Activated T-helper 17 cell treated with anti-CD3 and anti-CD28 coated beads, Interleukin-2, amount 50 U/mL, for 72 hours (primary cell): Measurements from ENCODE around the gene HOXB13. TPM values are rescaled to one million over a fixed set of nuclear protein-coding genes. Genes with fewer than 3 reads are reported as not detected.

Experiments
- ATAC-seq: fragments of 150-1000 bp; cut with Tn5 transposase; replicated peaks from 2 replicates; pipeline ENCODE4 v1.10.0; 2021; ENCODE audit warnings: mild to moderate bottlenecking, moderate library complexity
- H3K27ac Mint-ChIP-seq: one replicate; pipeline ENCODE4 v1.8.0; 2022; ENCODE audit warnings: mixed read lengths
- H3K27me3 Mint-ChIP-seq: one replicate; pipeline ENCODE4 v1.8.0; 2022; ENCODE audit warnings: mixed read lengths
- H3K36me3 Mint-ChIP-seq: one replicate; pipeline ENCODE4 v1.8.0; 2022; ENCODE audit warnings: low read depth, mild to moderate bottlenecking, mixed read lengths
- H3K4me1 Mint-ChIP-seq: one replicate; pipeline ENCODE4 v1.8.0; 2022; ENCODE audit warnings: mixed read lengths
- H3K4me3 Mint-ChIP-seq: one replicate; pipeline ENCODE4 v1.8.0; 2022; ENCODE audit warnings: mild to moderate bottlenecking, mixed read lengths
- H3K9me3 Mint-ChIP-seq: one replicate; pipeline ENCODE4 v1.8.0; 2022; ENCODE audit warnings: mixed read lengths
- total RNA-seq, 2 donors: library from RNA; stranded (reverse); gene quantifications; one replicate each; pipeline ENCODE4 v1.2.3, GENCODE V29; 2022

The HOXB13 gene
- total RNA-seq, 2 donors from 2014 or later = not detected

GRCh38 chr17:48738424-48738802, 9.9 kb upstream of the HOXB13 start:
- Mint-ChIP-seq H3K9me3 (no peaks in the 10 kb centered on the region), H3K36me3 (no peaks in the 10 kb centered on the region), H3K4me1 (peaks cover 4% of the 10 kb centered on the region), H3K27me3 (peaks cover 80% of the 10 kb centered on the region), H3K4me3 (no peak overlapping the region), H3K27ac (no peak overlapping the region)
- no peak for ATAC-seq

GRCh38 chr17:48737330-48738043, 8.9 kb upstream of the HOXB13 start:
- no peak for ATAC-seq
- H3K27me3 Mint-ChIP-seq = peaks cover 78% of the 10 kb centered on the region
- H3K4me1 Mint-ChIP-seq = peaks cover 7% of the 10 kb centered on the region
- H3K36me3 Mint-ChIP-seq = no peaks in the 10 kb centered on the region
- no peak overlapping the region for H3K27ac Mint-ChIP-seq
- H3K4me3 Mint-ChIP-seq = no peak overlapping the region
- H3K9me3 Mint-ChIP-seq = no peaks in the 10 kb centered on the region

- ATAC-seq = no peak
- H3K4me1 Mint-ChIP-seq = peaks cover 7% of the 10 kb centered on the region
- no peak overlapping the region for H3K4me3 Mint-ChIP-seq
- H3K27me3 Mint-ChIP-seq = peaks cover 80% of the 10 kb centered on the region
- no peaks in the 10 kb centered on the region for H3K9me3 Mint-ChIP-seq
- H3K36me3 Mint-ChIP-seq = no peaks in the 10 kb centered on the region
- no peak overlapping the region for H3K27ac Mint-ChIP-seq
Measured at GRCh38 chr17:48735062-48735351, 6.5 kb upstream of the HOXB13 start.

- no peak overlapping the region for H3K27ac Mint-ChIP-seq
- no peaks in the 10 kb centered on the region for H3K9me3 Mint-ChIP-seq
- peaks cover 7% of the 10 kb centered on the region for H3K4me1 Mint-ChIP-seq
- H3K27me3 Mint-ChIP-seq = peaks cover 84% of the 10 kb centered on the region
- no peak for ATAC-seq
- no peak overlapping the region for H3K4me3 Mint-ChIP-seq
- no peaks in the 10 kb centered on the region for H3K36me3 Mint-ChIP-seq
Measured at GRCh38 chr17:48734333-48735061, 5.9 kb upstream of the HOXB13 start.

GRCh38 chr17:48733632-48734328, 5.2 kb upstream of the HOXB13 start:
- Mint-ChIP-seq H3K27ac (peak overlapping the region; percentile 5), H3K4me1 (peaks cover 7% of the 10 kb centered on the region), H3K4me3 (peak overlapping the region; percentile 40), H3K27me3 (peaks cover 84% of the 10 kb centered on the region), H3K36me3 (no peaks in the 10 kb centered on the region), H3K9me3 (no peaks in the 10 kb centered on the region)
- ATAC-seq = no peak

GRCh38 chr17:48732688-48733629, 4.4 kb upstream of the HOXB13 start:
- Mint-ChIP-seq H3K9me3 (no peaks in the 10 kb centered on the region), H3K4me1 (peaks cover 7% of the 10 kb centered on the region), H3K4me3 (peak overlapping the region; percentile 40), H3K27ac (peak overlapping the region; percentile 5), H3K36me3 (no peaks in the 10 kb centered on the region), H3K27me3 (peaks cover 83% of the 10 kb centered on the region)
- ATAC-seq = no peak

- H3K27me3 Mint-ChIP-seq = peaks cover 84% of the 10 kb centered on the region
- H3K4me3 Mint-ChIP-seq = no peak overlapping the region
- ATAC-seq = no peak
- H3K9me3 Mint-ChIP-seq = no peaks in the 10 kb centered on the region
- no peak overlapping the region for H3K27ac Mint-ChIP-seq
- peaks cover 7% of the 10 kb centered on the region for H3K4me1 Mint-ChIP-seq
- H3K36me3 Mint-ChIP-seq = no peaks in the 10 kb centered on the region
Measured at GRCh38 chr17:48731355-48731754, 2.8 kb upstream of the HOXB13 start.

- no peak overlapping the region for H3K27ac Mint-ChIP-seq
- no peaks in the 10 kb centered on the region for H3K9me3 Mint-ChIP-seq
- H3K4me3 Mint-ChIP-seq = no peak overlapping the region
- ATAC-seq = no peak
- peaks cover 7% of the 10 kb centered on the region for H3K4me1 Mint-ChIP-seq
- peaks cover 81% of the 10 kb centered on the region for H3K27me3 Mint-ChIP-seq
- H3K36me3 Mint-ChIP-seq = no peaks in the 10 kb centered on the region
Measured at GRCh38 chr17:48730240-48730550, 1.6 kb upstream of the HOXB13 start.

GRCh38 chr17:48729335-48730239, 1.0 kb upstream of the HOXB13 start:
- Mint-ChIP-seq H3K27me3 (peaks cover 82% of the 10 kb centered on the region), H3K9me3 (no peaks in the 10 kb centered on the region), H3K4me3 (no peak overlapping the region), H3K36me3 (no peaks in the 10 kb centered on the region), H3K4me1 (peaks cover 7% of the 10 kb centered on the region), H3K27ac (no peak overlapping the region)
- no peak for ATAC-seq

GRCh38 chr17:48727415-48728175, 955 bp downstream of the HOXB13 start:
- peak overlapping the region; percentile 32 for H3K4me3 Mint-ChIP-seq
- ATAC-seq = no peak
- no peaks in the 10 kb centered on the region for H3K36me3 Mint-ChIP-seq
- no peaks in the 10 kb centered on the region for H3K9me3 Mint-ChIP-seq
- H3K27me3 Mint-ChIP-seq = peaks cover 77% of the 10 kb centered on the region
- no peak overlapping the region for H3K27ac Mint-ChIP-seq
- H3K4me1 Mint-ChIP-seq = peaks cover 7% of the 10 kb centered on the region

- Mint-ChIP-seq H3K36me3 (no peaks in the 10 kb centered on the region), H3K27me3 (peaks cover 80% of the 10 kb centered on the region), H3K27ac (no peak overlapping the region), H3K9me3 (no peaks in the 10 kb centered on the region), H3K4me1 (peaks cover 7% of the 10 kb centered on the region), H3K4me3 (no peak overlapping the region)
- no peak for ATAC-seq
Measured at GRCh38 chr17:48726916-48727286, 1.6 kb downstream of the HOXB13 start.

- ATAC-seq = no peak
- H3K4me3 Mint-ChIP-seq = no peak overlapping the region
- H3K9me3 Mint-ChIP-seq = no peaks in the 10 kb centered on the region
- H3K27ac Mint-ChIP-seq = no peak overlapping the region
- H3K4me1 Mint-ChIP-seq = peaks cover 7% of the 10 kb centered on the region
- peaks cover 75% of the 10 kb centered on the region for H3K27me3 Mint-ChIP-seq
- H3K36me3 Mint-ChIP-seq = no peaks in the 10 kb centered on the region
Measured at GRCh38 chr17:48726114-48726915, 2.2 kb downstream of the HOXB13 start.
